Mesendoderm (in vitro differentiated cells): Measurements from ENCODE around the gene UQCC2.

Source experiments
- DNase-seq: peaks from one replicate; pipeline ENCODE4 v3.0.0; 2013
- H2AK5ac ChIP-seq: 2 replicates; pipeline ENCODE4 v1.6.1; 2013; ENCODE audit warnings: low read length, inconsistent platforms
- H2BK120ac ChIP-seq: 2 replicates; pipeline ENCODE4 v1.6.1; 2013; ENCODE audit warnings: low read depth, mild to moderate bottlenecking, low read length, moderate library complexity, mixed read lengths
- H2BK15ac ChIP-seq: replicated peaks from 2 replicates; pipeline ENCODE4 v1.6.1; 2013; ENCODE audit warnings: low read depth, mild to moderate bottlenecking, moderate library complexity
- H2BK5ac ChIP-seq: 2 replicates; pipeline ENCODE4 v1.6.1; 2013; ENCODE audit warnings: low read length, inconsistent platforms
- H3K18ac ChIP-seq: 2 replicates; pipeline ENCODE4 v1.6.1; 2013; ENCODE audit warnings: mild to moderate bottlenecking, low read length, mixed read lengths
- H3K23ac ChIP-seq: one replicate; pipeline ENCODE4 v1.6.1; 2013; ENCODE audit warnings: low read length
- H3K27ac ChIP-seq: 2 replicates; pipeline ENCODE4 v1.5.1; 2013; ENCODE audit warnings: low read depth, mild to moderate bottlenecking, inconsistent platforms, low read length, moderate library complexity
- H3K27me3 ChIP-seq: 2 replicates; pipeline ENCODE4 v1.6.1; 2013; ENCODE audit warnings: low read length, control low read depth, mild to moderate bottlenecking, inconsistent platforms; ENCODE audit not compliant: insufficient read depth, poor library complexity
- H3K36me3 ChIP-seq: 2 replicates; pipeline ENCODE4 v1.6.1; 2013; ENCODE audit warnings: low read length, inconsistent platforms; ENCODE audit not compliant: control insufficient read depth, insufficient read depth
- H3K4ac ChIP-seq: one replicate; pipeline ENCODE4 v1.6.1; 2013; ENCODE audit warnings: low read depth, mild to moderate bottlenecking, low read length, moderate library complexity
- H3K4me1 ChIP-seq: 2 replicates; pipeline ENCODE4 v1.6.1; 2013; ENCODE audit warnings: low read depth, low read length, inconsistent platforms; ENCODE audit not compliant: control insufficient read depth
- H3K4me2 ChIP-seq: 2 replicates; pipeline ENCODE4 v1.6.1; 2013; ENCODE audit warnings: low read length
- H3K4me3 ChIP-seq: 2 replicates; pipeline ENCODE4 v1.5.1; 2013; ENCODE audit warnings: mild to moderate bottlenecking, low read length
- H3K56ac ChIP-seq: one replicate; pipeline ENCODE4 v1.6.1; 2013; ENCODE audit warnings: low read length
- H3K79me1 ChIP-seq: 2 replicates; pipeline ENCODE4 v1.6.1; 2013; ENCODE audit warnings: low read length, inconsistent platforms
- H3K79me2 ChIP-seq: 2 replicates; pipeline ENCODE4 v1.6.1; 2013; ENCODE audit warnings: mild to moderate bottlenecking, low read length; ENCODE audit not compliant: control insufficient read depth, insufficient read depth
- H3K9ac ChIP-seq: 2 replicates; pipeline ENCODE4 v1.6.1; 2013; ENCODE audit warnings: low read length, inconsistent platforms
- H4K5ac ChIP-seq: one replicate; pipeline ENCODE4 v1.6.1; 2013; ENCODE audit warnings: low read length
- H4K8ac ChIP-seq: one replicate; pipeline ENCODE4 v1.6.1; 2013; ENCODE audit warnings: low read depth, mild to moderate bottlenecking, control low read depth, low read length, moderate library complexity
- WGBS: extraction: QIAGEN DNeasy Blood & Tissue Kit; methylation state at CpG from one replicate; pipeline ENCODE4 v1.1.7; 2013; ENCODE audit warnings: low lambda C conversion rate, missing lambda C conversion rate; ENCODE audit not compliant: insufficient coverage; ENCODE audit errors: extremely low coverage; 5-methylcytosine and 5-hydroxymethylcytosine counted together

UQCC2 gene

DNA sequence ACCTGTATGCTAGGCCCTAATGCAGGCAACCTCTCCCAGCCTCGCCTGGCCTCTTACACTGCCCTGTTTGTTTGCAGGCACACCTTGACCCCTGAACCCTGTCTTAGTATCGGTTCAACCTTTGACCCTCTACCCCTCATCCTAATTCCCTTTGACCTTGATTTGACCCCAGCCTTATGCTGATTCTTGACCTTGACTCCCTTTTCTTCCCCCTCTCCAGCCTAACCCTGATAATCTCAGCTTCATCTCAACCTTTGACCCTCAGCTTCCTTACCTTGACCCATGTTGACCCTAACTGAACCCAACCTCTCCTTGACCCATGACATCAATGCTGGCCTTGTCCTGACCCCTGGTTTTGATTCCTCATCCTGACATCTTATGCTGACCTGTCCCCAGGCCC, 33.8 kb downstream of the UQCC2 start:
- no peaks in the 10 kb centered on the region for H3K4me1 ChIP-seq
- no peak overlapping the region for H2AK5ac ChIP-seq
- no peak overlapping the region for H3K18ac ChIP-seq
- WGBS = no CpG with 5 or more reads among the region's 2 CpGs
- H3K27me3 ChIP-seq = no peaks in the 10 kb centered on the region
- H3K4me2 ChIP-seq = no peak overlapping the region
- no peak overlapping the region for H3K23ac ChIP-seq
- no peak overlapping the region for H3K4me3 ChIP-seq
- H3K4ac ChIP-seq = no peak overlapping the region
- H4K8ac ChIP-seq = no peak overlapping the region
- H3K9ac ChIP-seq = no peak overlapping the region
- H2BK15ac ChIP-seq = no peak overlapping the region
- H2BK5ac ChIP-seq = no peak overlapping the region
- H2BK120ac ChIP-seq = no peak overlapping the region
- no peaks in the 10 kb centered on the region for H3K79me1 ChIP-seq
- H3K56ac ChIP-seq = no peak overlapping the region
- H3K36me3 ChIP-seq = no peaks in the 10 kb centered on the region
- H4K5ac ChIP-seq = no peak overlapping the region
- no peak overlapping the region for H3K27ac ChIP-seq
- no peak for DNase-seq
- H3K79me2 ChIP-seq = no peaks in the 10 kb centered on the region

DNA sequence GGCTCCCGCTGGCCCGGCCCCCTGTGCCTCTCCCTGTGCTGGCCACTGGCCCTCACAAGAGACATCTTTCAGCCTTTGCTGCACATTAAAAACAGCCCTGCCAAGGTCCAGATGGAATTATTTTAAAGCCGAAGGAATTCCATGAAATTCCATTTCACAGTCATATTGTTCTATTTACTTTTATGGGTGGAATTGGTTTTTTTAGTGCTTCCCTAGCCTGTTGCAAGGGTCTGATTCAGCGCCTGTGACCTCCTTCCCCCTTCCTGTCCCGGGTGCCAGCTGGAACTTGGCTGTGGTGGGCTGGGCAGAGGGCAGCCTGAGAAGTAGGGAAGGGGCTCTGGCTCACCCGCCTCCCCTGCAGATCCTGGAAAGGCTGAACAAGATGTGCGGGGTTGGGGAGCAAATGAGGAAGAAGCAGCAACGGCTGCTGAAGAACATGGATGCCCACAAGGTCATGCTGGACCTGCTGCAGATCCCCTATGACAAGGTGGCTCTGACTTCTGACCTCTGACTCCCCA, 34.3 kb downstream of the UQCC2 start:
- no peaks in the 10 kb centered on the region for H3K27me3 ChIP-seq
- H3K4me1 ChIP-seq = no peaks in the 10 kb centered on the region
- DNase-seq = no peak
- H4K8ac ChIP-seq = no peak overlapping the region
- no peaks in the 10 kb centered on the region for H3K36me3 ChIP-seq
- no peaks in the 10 kb centered on the region for H3K79me1 ChIP-seq
- H3K4me3 ChIP-seq = no peak overlapping the region
- H2BK15ac ChIP-seq = no peak overlapping the region
- H3K56ac ChIP-seq = no peak overlapping the region
- no peak overlapping the region for H4K5ac ChIP-seq
- WGBS = no CpG with 5 or more reads among the region's 8 CpGs
- no peak overlapping the region for H3K4ac ChIP-seq
- H3K27ac ChIP-seq = no peak overlapping the region
- H2BK120ac ChIP-seq = no peak overlapping the region
- H3K9ac ChIP-seq = no peak overlapping the region
- H3K18ac ChIP-seq = no peak overlapping the region
- no peak overlapping the region for H3K4me2 ChIP-seq
- H2AK5ac ChIP-seq = no peak overlapping the region
- H3K79me2 ChIP-seq = no peaks in the 10 kb centered on the region
- no peak overlapping the region for H3K23ac ChIP-seq
- no peak overlapping the region for H2BK5ac ChIP-seq

DNA sequence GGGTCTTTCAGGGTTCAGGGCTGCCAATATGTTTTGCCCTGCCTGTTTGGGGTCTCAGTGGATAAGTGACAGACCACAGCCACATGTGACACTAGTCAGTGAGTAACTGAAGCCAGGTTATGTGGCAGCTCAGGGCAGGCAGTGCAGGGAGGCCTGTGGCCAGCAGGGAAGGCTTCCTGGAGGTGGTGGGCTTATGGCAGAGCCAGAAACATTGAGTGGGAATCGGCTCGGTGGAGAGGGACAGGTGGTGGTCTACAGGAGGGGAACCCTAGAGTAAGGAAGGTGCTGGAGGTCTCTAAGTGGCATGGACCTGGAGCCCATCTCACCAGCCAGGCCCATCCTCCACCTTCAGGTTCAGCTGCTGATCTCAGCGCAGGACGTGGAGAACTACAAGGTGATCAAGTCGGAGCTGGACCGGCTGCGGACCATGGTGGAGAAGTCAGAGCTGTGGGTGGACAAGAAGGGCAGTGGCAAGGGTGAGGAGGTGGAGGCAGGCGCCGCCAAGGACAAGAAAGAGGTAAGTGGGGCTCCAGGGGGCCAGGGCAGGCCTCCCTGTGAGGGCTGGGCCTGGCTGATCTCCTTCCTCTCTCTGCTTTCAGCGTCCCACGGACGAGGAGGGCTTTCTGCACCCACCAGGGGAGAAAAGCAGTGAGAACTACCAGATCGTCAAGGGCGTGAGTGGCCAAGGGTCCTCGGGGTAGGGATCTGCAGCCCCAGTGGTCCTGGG, 34.9 kb downstream of the UQCC2 start:
- H3K79me1 ChIP-seq = no peaks in the 10 kb centered on the region
- no peak overlapping the region for H3K9ac ChIP-seq
- no peak overlapping the region for H4K5ac ChIP-seq
- WGBS = no CpG with 5 or more reads among the region's 15 CpGs
- no peak for DNase-seq
- no peak overlapping the region for H3K23ac ChIP-seq
- no peak overlapping the region for H2BK15ac ChIP-seq
- H2BK120ac ChIP-seq = no peak overlapping the region
- no peaks in the 10 kb centered on the region for H3K27me3 ChIP-seq
- H3K79me2 ChIP-seq = no peaks in the 10 kb centered on the region
- H2AK5ac ChIP-seq = no peak overlapping the region
- no peak overlapping the region for H3K4me3 ChIP-seq
- no peaks in the 10 kb centered on the region for H3K36me3 ChIP-seq
- no peak overlapping the region for H3K18ac ChIP-seq
- no peak overlapping the region for H3K4ac ChIP-seq
- no peaks in the 10 kb centered on the region for H3K4me1 ChIP-seq
- H3K56ac ChIP-seq = no peak overlapping the region
- no peak overlapping the region for H3K27ac ChIP-seq
- no peak overlapping the region for H4K8ac ChIP-seq
- no peak overlapping the region for H2BK5ac ChIP-seq
- H3K4me2 ChIP-seq = no peak overlapping the region

DNA sequence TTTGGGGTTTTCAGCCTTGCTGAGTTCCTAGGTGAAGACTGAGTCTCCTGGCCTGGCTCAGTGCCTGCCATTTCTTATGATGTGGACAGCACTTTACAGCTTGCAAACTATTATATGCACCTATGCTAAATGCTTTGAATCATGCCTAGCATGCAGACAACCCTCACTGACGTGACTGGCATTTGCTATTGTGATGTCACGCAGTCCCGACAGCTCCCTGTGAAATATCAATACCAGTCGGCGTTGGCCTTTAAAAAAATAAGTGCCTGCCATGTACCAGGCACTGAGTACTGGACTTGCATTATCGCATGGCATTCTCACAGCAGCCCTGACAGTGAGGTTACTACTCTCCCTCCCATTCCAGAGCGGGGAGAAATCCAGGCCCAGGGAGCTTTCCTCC, 35.5 kb downstream of the UQCC2 start:
- Histone ChIP-seq H4K5ac (no peak overlapping the region), H2BK15ac (no peak overlapping the region), H3K9ac (no peak overlapping the region), H2BK120ac (no peak overlapping the region), H3K4me1 (no peaks in the 10 kb centered on the region), H3K18ac (no peak overlapping the region), H3K27ac (no peak overlapping the region), H3K36me3 (no peaks in the 10 kb centered on the region), H2AK5ac (no peak overlapping the region), H3K4me3 (no peak overlapping the region), H3K4ac (no peak overlapping the region), H3K79me1 (no peaks in the 10 kb centered on the region), H3K79me2 (no peaks in the 10 kb centered on the region), H4K8ac (no peak overlapping the region), H3K23ac (no peak overlapping the region), H3K56ac (no peak overlapping the region), H2BK5ac (no peak overlapping the region), H3K4me2 (no peak overlapping the region), H3K27me3 (no peaks in the 10 kb centered on the region)
- DNase-seq = no peak
- WGBS = no CpG with 5 or more reads among the region's 7 CpGs

DNA sequence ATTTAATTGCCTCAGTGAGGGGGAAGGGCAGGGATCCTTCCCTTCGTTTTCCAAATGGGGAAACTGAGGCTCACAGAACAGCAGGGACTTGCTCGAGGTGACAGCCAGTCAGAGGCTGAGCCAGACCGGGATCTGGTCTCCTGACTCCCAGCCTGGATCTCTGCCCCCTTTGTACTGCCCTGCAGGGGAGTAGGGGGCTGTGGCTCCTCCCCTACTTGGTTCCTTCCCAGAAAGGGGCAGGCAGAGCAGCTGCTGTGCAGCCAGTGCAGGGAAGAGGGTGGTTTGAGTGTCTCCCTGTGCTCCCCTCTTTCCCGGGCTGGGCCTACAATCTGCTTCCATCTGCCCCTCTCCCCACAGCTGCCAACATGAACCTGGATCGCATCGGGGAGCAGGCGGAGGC, 37.6 kb downstream of the UQCC2 start:
- no peak overlapping the region for H2BK120ac ChIP-seq
- DNase-seq = no peak
- no peak overlapping the region for H4K8ac ChIP-seq
- no peak overlapping the region for H3K4me2 ChIP-seq
- H3K18ac ChIP-seq = no peak overlapping the region
- no peak overlapping the region for H3K56ac ChIP-seq
- no peak overlapping the region for H3K9ac ChIP-seq
- no peaks in the 10 kb centered on the region for H3K36me3 ChIP-seq
- H2AK5ac ChIP-seq = no peak overlapping the region
- no peak overlapping the region for H4K5ac ChIP-seq
- H3K79me2 ChIP-seq = no peaks in the 10 kb centered on the region
- H3K23ac ChIP-seq = no peak overlapping the region
- H3K4ac ChIP-seq = no peak overlapping the region
- H3K4me1 ChIP-seq = no peaks in the 10 kb centered on the region
- H2BK5ac ChIP-seq = no peak overlapping the region
- WGBS = no CpG with 5 or more reads among the region's 7 CpGs
- H3K79me1 ChIP-seq = no peaks in the 10 kb centered on the region
- H2BK15ac ChIP-seq = no peak overlapping the region
- no peak overlapping the region for H3K4me3 ChIP-seq
- no peaks in the 10 kb centered on the region for H3K27me3 ChIP-seq
- no peak overlapping the region for H3K27ac ChIP-seq

DNA sequence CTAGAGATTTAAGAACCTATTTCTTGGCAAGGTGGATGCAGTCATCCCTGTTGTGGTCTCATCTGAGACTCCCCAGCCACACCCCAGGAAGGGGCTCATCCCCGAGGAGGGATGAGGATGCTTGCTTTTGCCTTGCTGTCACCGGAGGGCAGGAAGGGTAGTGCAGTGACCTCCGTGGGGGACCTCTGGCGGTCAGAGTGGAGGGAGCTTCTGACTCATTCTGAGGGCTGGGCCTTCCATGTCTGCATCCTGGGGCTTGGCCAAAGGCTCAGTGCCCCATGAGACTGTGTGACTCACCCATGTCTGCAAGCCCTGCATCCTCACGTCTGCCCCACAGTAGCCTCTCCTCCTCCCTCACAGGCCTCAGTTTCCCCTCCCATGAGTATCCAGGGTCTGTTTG, 38.7 kb downstream of the UQCC2 start:
- H3K4me1 ChIP-seq = no peaks in the 10 kb centered on the region
- WGBS = no CpG with 5 or more reads among the region's 5 CpGs
- no peak overlapping the region for H3K4me2 ChIP-seq
- no peak overlapping the region for H3K4me3 ChIP-seq
- no peak overlapping the region for H3K56ac ChIP-seq
- H2BK5ac ChIP-seq = no peak overlapping the region
- no peak overlapping the region for H4K8ac ChIP-seq
- no peaks in the 10 kb centered on the region for H3K79me1 ChIP-seq
- no peak overlapping the region for H3K18ac ChIP-seq
- H4K5ac ChIP-seq = no peak overlapping the region
- peak; percentile 83 for DNase-seq
- H3K9ac ChIP-seq = no peak overlapping the region
- no peaks in the 10 kb centered on the region for H3K79me2 ChIP-seq
- no peak overlapping the region for H2BK120ac ChIP-seq
- H3K23ac ChIP-seq = no peak overlapping the region
- no peak overlapping the region for H2BK15ac ChIP-seq
- no peak overlapping the region for H3K27ac ChIP-seq
- no peaks in the 10 kb centered on the region for H3K36me3 ChIP-seq
- H3K27me3 ChIP-seq = no peaks in the 10 kb centered on the region
- no peak overlapping the region for H3K4ac ChIP-seq
- H2AK5ac ChIP-seq = no peak overlapping the region
